Raji (cell line): ENCODE results near the gene SF1.

Experiments
- POLR2A ChIP-seq: IDR thresholded peaks from 2 replicates; pipeline ENCODE4 v1.6.1; 2011; ENCODE audit warnings: low read depth, low read length, control low read depth; ENCODE audit not compliant: insufficient read depth

Gene SF1

GRCh38 chr11:64772303-64773018 is 5.9 kb downstream of the SF1 start:
- TF ChIP-seq POLR2A, result no peak

- TF ChIP-seq POLR2A, result no peak
Observed at GRCh38 chr11:64771861-64772260, 6.5 kb downstream of the SF1 start.

- no peak for TF ChIP-seq POLR2A
Observed at GRCh38 chr11:64770120-64770519, 8.2 kb downstream of the SF1 start.

- TF ChIP-seq POLR2A, result no peak
Observed at GRCh38 chr11:64769283-64769682, 9.1 kb downstream of the SF1 start.

GRCh38 chr11:64768300-64768694 is 10.0 kb downstream of the SF1 start:
- TF ChIP-seq POLR2A, result no peak

GRCh38 chr11:64767344-64768299 is 10.7 kb downstream of the SF1 start:
- TF ChIP-seq POLR2A, result no peak

- no peak for TF ChIP-seq POLR2A
Observed at GRCh38 chr11:64766881-64767280, 11.5 kb downstream of the SF1 start.

- no peak for TF ChIP-seq POLR2A
Observed at GRCh38 chr11:64765851-64766665, 12.3 kb downstream of the SF1 start.

- no peak for TF ChIP-seq POLR2A
Observed at GRCh38 chr11:64765291-64765850, 13.0 kb downstream of the SF1 start.

- no peak for TF ChIP-seq POLR2A
Observed at GRCh38 chr11:64764753-64765152, 13.6 kb downstream of the SF1 start.

- no peak for TF ChIP-seq POLR2A
Observed at GRCh38 chr11:64764040-64764611, 14.2 kb downstream of the SF1 start.

- TF ChIP-seq POLR2A, result no peak
Observed at GRCh38 chr11:64763526-64764039, 14.8 kb downstream of the SF1 start.

GRCh38 chr11:64762674-64763525 is 15.4 kb downstream of the SF1 start:
- TF ChIP-seq POLR2A, result no peak

- no peak for TF ChIP-seq POLR2A
Observed at GRCh38 chr11:64762277-64762673, 16.1 kb downstream of the SF1 start.
